HCT116 (cell line): ENCODE results near the gene NRP1.

Source experiments
- POLR2A ChIP-seq: IDR thresholded peaks from 2 replicates; pipeline ENCODE4 v1.7.0; 2011; ENCODE audit warnings: borderline replicate concordance; ENCODE audit not compliant: insufficient read depth, insufficient read length; ENCODE audit errors: extremely low read depth
- TCF7L2 ChIP-seq: IDR thresholded peaks from 2 replicates; pipeline ENCODE4 v1.7.0; 2011; ENCODE audit warnings: borderline replicate concordance, inconsistent platforms; ENCODE audit not compliant: insufficient read depth, insufficient read length; ENCODE audit errors: extremely low read depth
- TF ChIP-seq, protein P1 (sequence below), 3 experiments: fragments of 200-600 bp in 1 of 3; sonication (generic) in 1 of 3; IDR thresholded peaks in 2 of 3; conservative IDR thresholded peaks in 1 of 3; 2 replicates each; pipeline ENCODE4 v1.5.1; 2012 to 2017; ENCODE audit warnings: low read depth in 2 of 3, low read length in 2 of 3, antibody characterized with exemption in 1 of 3, borderline replicate concordance in 1 of 3, control low read depth in 1 of 3, mild to moderate bottlenecking in 1 of 3, mixed read lengths in 1 of 3, mixed run types in 1 of 3, moderate library complexity in 1 of 3; ENCODE audit not compliant: insufficient read depth in 1 of 3

DNA sequence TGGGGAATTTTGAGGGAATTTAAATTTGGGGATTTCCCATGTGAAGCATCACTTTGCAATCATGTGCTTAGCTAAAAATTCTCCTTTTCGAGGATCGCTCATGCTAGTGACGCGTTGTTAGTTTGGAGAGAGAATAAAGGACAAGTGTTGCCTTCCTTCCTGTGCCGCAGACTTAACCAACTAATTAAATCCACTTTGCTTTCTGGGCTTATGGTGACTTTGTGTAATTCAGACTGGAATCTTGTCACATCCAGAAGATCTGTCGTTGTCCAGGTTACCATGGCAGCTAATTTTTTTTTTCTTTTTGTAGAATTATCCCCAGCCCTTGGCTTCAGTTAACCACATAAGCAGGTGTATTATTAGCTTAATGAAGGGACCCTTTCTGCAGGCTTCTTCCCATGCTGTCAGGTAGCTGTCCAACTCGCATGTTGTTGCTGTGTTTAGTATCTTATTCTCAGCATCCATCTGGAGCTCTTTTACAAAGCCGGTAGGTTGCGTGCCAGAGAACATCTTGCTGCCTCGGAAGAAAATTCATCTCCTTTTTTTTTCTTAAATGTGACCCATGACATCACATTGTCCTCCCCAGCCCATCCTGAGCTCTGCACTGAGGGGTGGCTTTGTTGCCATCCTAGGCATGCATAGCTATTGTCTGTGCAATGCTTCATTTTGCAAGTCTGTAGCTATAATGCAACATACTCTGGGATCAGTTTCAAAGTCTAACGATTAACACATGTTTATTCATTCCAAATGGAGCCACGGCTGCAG, 47.2 kb upstream of the NRP1 start:
- TF ChIP-seq POLR2A (no peak), TCF7L2 (no peak)
- TF ChIP-seq, protein P1, sequence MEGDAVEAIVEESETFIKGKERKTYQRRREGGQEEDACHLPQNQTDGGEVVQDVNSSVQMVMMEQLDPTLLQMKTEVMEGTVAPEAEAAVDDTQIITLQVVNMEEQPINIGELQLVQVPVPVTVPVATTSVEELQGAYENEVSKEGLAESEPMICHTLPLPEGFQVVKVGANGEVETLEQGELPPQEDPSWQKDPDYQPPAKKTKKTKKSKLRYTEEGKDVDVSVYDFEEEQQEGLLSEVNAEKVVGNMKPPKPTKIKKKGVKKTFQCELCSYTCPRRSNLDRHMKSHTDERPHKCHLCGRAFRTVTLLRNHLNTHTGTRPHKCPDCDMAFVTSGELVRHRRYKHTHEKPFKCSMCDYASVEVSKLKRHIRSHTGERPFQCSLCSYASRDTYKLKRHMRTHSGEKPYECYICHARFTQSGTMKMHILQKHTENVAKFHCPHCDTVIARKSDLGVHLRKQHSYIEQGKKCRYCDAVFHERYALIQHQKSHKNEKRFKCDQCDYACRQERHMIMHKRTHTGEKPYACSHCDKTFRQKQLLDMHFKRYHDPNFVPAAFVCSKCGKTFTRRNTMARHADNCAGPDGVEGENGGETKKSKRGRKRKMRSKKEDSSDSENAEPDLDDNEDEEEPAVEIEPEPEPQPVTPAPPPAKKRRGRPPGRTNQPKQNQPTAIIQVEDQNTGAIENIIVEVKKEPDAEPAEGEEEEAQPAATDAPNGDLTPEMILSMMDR (IDR thresholded peaks at IDR 0.05 in 2 of 3, conservative IDR thresholded peaks at IDR 0.05 in 1 of 3; ENCODE audit: borderline replicate concordance in 1 of 3, insufficient read depth in 1 of 3, low read depth in 2 of 3, low read length in 2 of 3): no peak
